ENCODE measurements around the gene PIK3R1.
A peak's percentile ranks its signal among the peaks of the same experiment; 100 is the strongest.

PIK3R1 gene

DNA sequence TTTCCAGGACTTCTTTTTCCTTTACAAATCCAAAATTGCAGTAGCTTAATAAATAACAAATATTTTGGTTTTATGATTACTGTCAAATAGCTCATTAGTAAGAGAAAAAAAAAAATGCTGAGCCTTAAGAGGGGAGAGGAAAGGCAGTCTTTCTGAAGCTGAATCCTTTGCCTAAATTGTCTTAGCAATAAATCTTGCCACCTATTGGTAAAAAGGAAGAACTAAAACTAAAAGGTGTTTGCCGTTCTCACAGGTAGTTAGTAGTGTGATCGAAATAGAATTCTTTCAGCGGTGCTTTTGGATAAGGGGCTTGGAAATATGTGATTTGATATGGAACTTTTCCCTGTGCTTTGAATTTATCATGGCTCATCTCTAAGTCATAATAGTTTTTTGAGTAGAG lies 31.2 kb downstream of the PIK3R1 start:
- peaks cover 78% of the 10 kb centered on the region for H3K4me1 Mint-ChIP-seq
- no peak for DNase-seq
- no peaks in the 10 kb centered on the region for H3K27me3 Mint-ChIP-seq
- peaks cover 14% of the 10 kb centered on the region for H3K36me3 Mint-ChIP-seq (ENCODE audit: low read depth)
- no peak overlapping the region for H3K27ac Mint-ChIP-seq
- ATAC-seq = no peak
- H3K9me3 Mint-ChIP-seq = no peaks in the 10 kb centered on the region
- no peak overlapping the region for H3K4me3 Mint-ChIP-seq

DNA sequence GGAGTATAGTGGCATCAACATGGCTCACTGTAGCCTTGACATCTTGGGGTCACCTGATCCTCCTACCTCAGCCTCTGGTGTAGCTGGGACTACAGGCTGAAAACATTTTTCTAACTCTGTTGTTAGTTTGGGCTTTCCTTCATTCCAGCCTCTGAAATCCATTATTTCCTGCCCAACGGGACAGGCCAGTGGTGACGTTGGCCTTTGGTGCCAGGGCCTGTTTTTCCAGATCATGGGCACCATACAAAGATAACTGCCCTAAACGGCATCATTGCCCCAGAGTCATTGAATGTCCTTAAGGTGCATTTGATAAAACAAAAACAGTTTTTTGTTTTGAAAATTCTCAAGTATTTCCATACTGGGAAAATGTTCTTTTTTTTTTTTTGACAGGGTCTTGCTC lies 32.1 kb downstream of the PIK3R1 start:
- H3K4me1 Mint-ChIP-seq = peaks cover 78% of the 10 kb centered on the region
- no peaks in the 10 kb centered on the region for H3K27me3 Mint-ChIP-seq
- H3K9me3 Mint-ChIP-seq = no peaks in the 10 kb centered on the region
- ATAC-seq (no peak), DNase-seq (no peak)
- no peak overlapping the region for H3K4me3 Mint-ChIP-seq
- H3K36me3 Mint-ChIP-seq (ENCODE audit: low read depth) = peaks cover 11% of the 10 kb centered on the region
- no peak overlapping the region for H3K27ac Mint-ChIP-seq

DNA sequence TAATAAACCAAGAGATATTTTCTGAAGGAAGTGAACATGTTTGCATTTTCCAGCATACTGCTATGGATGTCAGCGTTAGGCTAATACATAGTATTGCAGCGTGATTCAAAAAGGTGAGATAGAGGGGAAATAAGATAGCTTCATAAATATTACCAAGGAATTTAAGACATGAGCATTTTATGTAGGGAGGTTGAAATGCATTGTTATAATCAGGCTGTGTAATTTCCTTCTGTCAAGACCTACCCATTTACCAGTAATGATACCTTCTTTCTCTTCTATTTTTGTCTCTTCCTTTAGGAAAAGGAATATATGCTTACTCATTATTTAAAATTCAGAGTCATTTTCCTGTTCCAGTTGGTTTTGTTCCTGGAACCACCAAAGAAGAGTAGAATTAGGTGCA lies 33.3 kb downstream of the PIK3R1 start:
- peaks cover 77% of the 10 kb centered on the region for H3K4me1 Mint-ChIP-seq
- H3K27ac Mint-ChIP-seq = no peak overlapping the region
- DNase-seq (no peak), ATAC-seq (no peak)
- H3K36me3 Mint-ChIP-seq (ENCODE audit: low read depth) = peaks cover 5% of the 10 kb centered on the region
- H3K9me3 Mint-ChIP-seq = no peaks in the 10 kb centered on the region
- no peaks in the 10 kb centered on the region for H3K27me3 Mint-ChIP-seq
- no peak overlapping the region for H3K4me3 Mint-ChIP-seq

DNA sequence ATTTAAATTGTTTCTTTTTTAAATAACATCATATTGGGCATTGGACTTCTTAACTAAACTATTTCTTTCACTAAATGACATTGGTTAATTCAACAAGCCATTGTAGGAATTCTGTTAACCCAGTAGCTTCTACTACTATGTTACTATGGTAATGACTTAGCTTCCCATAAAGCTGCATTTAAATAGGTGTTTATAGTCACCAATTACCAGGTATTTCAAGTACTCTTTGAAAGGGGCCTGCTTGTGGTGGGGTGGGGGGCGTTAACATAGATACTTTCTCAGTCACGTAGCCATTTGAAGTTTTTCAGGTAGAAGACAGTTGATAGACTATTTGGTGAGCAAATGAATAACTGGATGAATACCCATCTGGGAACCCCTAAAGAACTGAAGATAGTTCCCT lies 34.0 kb downstream of the PIK3R1 start:
- Mint-ChIP-seq H3K4me3 (no peak overlapping the region), H3K27ac (no peak overlapping the region)

DNA sequence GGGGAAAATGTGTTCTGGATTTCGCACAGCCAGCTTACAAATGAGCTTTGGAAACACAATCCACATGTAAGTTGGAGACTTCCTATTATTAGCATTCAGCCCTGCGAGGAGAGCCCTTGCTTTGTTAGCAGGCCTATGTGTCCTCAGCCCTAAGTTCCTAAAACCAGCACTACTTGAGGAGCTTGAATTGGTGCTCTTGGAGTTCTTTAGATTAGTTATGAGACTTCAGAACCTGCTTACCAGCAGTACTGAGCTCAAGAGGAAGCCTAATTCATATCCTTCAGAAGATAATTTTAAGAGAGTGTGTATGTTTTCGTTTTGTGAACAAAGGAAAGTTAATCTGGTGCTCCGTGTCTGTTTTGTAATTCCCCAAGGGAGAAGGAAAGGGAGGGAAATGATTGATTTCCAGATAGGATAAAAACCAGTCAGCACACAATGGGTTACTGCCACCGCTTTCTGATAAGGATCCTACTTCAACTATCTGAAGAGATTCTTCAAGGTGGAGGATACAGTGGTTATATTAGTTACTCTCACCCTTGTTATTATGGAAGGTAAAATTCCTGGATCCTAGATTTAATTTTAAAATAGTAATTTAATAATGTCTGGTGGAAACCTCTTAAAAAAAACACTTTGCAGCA lies 35.2 kb downstream of the PIK3R1 start:
- Mint-ChIP-seq H3K4me3 (peak overlapping the region; percentile 9), H3K4me1 (peaks cover 81% of the 10 kb centered on the region), H3K27me3 (no peaks in the 10 kb centered on the region), H3K9me3 (no peaks in the 10 kb centered on the region), H3K36me3 (ENCODE audit: low read depth) (peaks cover 2% of the 10 kb centered on the region), H3K27ac (peak overlapping the region; percentile 51)
- no peak for DNase-seq
- ATAC-seq = no peak

More for the DNA sequence above, 34.0 kb downstream of the PIK3R1 start:
- ATAC-seq = no peak
- no peaks in the 10 kb centered on the region for H3K27me3 Mint-ChIP-seq
- peaks cover 79% of the 10 kb centered on the region for H3K4me1 Mint-ChIP-seq
- peaks cover 5% of the 10 kb centered on the region for H3K36me3 Mint-ChIP-seq (ENCODE audit: low read depth)
- DNase-seq = no peak
- H3K9me3 Mint-ChIP-seq = no peaks in the 10 kb centered on the region

DNA sequence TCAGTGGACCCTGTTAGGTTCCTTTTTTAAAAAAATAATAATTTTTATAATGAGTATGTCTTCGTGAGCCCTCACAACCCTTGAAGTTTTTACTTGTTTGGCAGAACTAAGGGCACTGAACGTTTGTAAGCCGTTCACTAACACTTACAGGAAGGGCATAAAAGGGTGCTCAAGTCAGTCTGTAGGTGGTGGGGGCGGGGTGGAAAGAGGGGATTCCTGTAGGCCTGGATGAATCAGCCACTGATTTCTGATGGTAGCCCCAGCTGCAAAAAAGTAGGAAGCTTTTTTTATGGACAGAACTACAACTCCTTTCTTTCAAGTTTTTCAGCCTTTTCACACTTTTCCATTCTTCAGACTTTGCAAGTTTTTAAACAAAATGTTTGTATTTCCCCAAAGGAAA lies 35.8 kb downstream of the PIK3R1 start:
- ATAC-seq (peak; percentile 74), DNase-seq (peak; percentile 72)
- Mint-ChIP-seq H3K36me3 (ENCODE audit: low read depth) (peaks cover 1% of the 10 kb centered on the region), H3K27ac (peak overlapping the region; percentile 80), H3K4me1 (peaks cover 86% of the 10 kb centered on the region), H3K9me3 (no peaks in the 10 kb centered on the region), H3K4me3 (no peak overlapping the region), H3K27me3 (no peaks in the 10 kb centered on the region)

DNA sequence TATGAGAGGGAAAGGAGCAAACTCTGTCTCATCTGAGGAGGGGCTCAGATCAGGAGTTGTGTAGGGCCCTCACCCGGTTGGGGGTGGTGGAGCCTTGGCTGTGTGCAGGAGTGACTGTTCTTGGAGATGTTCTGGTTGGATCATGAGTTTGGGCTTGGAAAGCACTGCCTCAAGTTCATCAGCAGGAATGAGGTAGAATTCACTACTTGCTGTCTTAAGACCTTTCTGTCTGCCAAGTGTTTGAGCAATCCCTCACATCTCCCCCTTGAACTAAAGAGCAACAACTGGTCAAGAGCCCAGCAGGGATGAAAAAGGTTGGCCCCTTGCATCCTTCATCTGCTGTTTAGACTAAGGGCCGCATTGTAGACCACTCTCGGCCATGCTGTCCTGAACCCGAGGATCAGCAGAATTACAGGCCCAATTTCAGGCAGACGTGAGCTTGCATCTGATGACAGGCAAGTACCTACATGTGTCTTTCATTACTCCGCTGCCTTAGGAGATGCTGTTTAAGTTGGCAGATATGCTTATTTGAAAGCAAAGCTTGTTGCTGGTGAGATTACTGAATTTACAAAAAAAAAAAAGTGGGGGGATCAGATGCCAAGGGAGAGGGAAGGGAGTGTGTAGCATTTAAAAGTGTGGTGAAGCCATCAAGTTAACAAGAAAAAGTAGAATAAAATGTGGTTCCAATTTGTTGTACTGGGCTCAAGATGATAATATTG lies 36.4 kb downstream of the PIK3R1 start:
- H3K27ac Mint-ChIP-seq = peak overlapping the region; percentile 80
- H3K9me3 Mint-ChIP-seq = no peaks in the 10 kb centered on the region
- H3K4me1 Mint-ChIP-seq = peaks cover 87% of the 10 kb centered on the region
- no peaks in the 10 kb centered on the region for H3K27me3 Mint-ChIP-seq
- peaks cover 3% of the 10 kb centered on the region for H3K36me3 Mint-ChIP-seq (ENCODE audit: low read depth)
- no peak for ATAC-seq
- no peak overlapping the region for H3K4me3 Mint-ChIP-seq
- DNase-seq = no peak

DNA sequence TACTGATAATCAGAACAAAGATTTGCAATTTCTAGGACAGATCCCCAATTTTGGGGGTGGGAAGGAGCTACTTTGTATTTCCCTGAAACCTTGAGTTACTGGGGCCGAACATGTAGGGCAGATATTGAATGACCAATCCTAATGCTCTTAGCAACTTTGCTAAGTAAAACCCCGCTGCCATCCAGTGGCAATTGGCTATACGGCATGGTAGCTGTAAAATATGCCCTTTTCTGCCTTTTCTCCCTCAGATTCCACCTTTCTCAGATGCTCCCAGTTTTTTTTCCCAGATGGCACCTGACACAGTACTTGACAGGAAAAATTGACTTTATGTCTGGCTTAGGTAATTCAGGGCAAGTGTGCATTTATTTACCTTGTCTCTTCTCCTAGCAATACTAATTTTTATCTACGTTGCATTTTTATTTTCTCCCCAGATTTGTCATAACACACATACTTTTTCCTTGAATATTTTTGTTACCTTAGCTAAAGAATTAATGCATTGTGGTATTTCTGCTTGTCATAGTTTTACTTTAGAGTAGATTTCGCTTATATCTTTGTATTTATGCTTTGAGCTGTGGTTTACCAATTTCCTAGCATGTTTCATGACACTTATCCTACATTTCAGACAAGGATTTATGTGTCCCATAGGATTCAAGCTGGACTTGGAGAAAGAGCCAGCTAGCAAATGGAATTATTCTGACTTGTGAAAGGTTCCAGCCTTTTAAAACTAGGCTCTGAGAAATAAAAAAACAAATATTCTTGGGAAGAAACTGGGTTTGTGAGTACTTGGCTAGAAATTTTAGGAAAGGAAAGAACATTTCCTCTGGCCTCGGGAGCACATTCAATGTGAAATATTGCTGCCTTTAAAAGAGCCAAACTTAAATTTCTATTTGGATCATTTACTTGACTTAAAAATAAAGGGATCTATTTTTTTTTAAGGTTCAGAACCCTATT lies 37.4 kb downstream of the PIK3R1 start:
- Mint-ChIP-seq H3K27ac (peak overlapping the region; percentile 23), H3K36me3 (ENCODE audit: low read depth) (peaks cover 7% of the 10 kb centered on the region), H3K27me3 (no peaks in the 10 kb centered on the region), H3K9me3 (no peaks in the 10 kb centered on the region), H3K4me3 (no peak overlapping the region), H3K4me1 (peaks cover 94% of the 10 kb centered on the region)
- ATAC-seq = no peak
- DNase-seq = peak; percentile 55

DNA sequence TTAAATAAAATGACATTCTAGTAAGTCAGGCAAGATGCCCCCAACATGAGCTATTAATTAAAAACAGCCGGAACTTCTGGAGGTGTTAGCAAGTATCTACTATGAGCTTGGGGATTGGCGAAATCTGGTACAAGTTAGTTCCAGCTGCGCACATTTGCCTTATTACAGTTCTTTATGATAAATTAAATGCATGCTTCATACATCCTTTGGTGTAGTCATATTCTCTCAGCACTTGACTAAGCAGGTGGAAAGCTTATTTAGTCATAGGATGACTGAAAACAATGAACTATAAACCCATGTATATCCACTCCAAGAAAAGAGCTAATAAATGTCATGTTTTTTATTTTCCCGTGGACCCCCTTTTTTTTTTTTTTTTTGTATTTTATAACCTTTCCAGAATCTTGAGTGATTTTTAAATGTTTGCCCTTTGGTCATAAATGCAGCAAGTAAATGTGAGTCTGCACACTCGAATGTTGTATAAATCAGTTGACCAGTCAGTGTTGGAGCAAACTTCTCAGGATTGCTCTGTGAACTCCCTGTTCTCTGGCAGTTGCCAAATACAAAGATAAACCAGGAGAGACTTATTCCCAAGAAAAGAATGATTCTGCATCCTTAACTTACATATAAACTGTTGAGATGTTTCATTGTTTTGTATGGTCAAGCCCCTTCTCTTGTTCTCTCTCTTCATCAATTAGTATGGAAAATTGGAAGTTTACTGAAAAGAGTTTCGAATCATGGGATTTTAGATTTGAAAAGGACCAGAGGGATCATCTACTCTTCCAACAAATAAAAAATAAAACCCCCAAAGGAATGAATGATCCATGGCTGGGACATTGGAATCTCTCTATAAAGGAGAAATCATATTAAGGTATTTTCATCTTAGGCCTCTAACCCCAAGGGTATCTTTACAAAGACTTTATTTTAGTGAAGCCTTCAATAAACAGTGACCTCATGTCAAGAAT lies 38.3 kb downstream of the PIK3R1 start:
- Mint-ChIP-seq H3K4me1 (peaks cover 95% of the 10 kb centered on the region), H3K27me3 (no peaks in the 10 kb centered on the region), H3K36me3 (ENCODE audit: low read depth) (peaks cover 9% of the 10 kb centered on the region), H3K4me3 (no peak overlapping the region), H3K9me3 (no peaks in the 10 kb centered on the region), H3K27ac (no peak overlapping the region)
- peak; percentile 39 for ATAC-seq
- DNase-seq = no peak

DNA sequence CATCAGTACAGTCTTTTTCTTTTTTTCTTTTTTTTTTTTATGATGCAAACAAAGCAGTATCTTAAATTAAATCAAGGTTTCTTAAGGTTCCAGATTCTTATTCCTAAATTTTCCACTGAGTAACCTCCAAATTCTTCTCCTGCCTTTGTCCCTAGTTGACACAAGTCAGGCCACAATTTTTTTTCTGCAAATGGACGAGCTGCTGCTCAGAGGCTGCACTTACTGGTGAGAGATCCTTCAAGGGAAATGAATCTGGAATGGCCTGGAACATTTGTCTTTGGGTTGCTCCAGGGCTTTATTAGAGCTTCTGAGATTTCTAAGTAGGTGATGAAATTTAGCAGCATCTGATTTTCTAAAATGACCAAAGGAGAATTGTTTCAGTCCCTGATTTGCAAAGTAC lies 39.3 kb downstream of the PIK3R1 start:
- Mint-ChIP-seq H3K4me1 (peaks cover 93% of the 10 kb centered on the region), H3K4me3 (no peak overlapping the region), H3K36me3 (ENCODE audit: low read depth) (peaks cover 9% of the 10 kb centered on the region), H3K27ac (peak overlapping the region; percentile 78), H3K9me3 (no peaks in the 10 kb centered on the region), H3K27me3 (no peaks in the 10 kb centered on the region)
- ATAC-seq (no peak), DNase-seq (no peak)

DNA sequence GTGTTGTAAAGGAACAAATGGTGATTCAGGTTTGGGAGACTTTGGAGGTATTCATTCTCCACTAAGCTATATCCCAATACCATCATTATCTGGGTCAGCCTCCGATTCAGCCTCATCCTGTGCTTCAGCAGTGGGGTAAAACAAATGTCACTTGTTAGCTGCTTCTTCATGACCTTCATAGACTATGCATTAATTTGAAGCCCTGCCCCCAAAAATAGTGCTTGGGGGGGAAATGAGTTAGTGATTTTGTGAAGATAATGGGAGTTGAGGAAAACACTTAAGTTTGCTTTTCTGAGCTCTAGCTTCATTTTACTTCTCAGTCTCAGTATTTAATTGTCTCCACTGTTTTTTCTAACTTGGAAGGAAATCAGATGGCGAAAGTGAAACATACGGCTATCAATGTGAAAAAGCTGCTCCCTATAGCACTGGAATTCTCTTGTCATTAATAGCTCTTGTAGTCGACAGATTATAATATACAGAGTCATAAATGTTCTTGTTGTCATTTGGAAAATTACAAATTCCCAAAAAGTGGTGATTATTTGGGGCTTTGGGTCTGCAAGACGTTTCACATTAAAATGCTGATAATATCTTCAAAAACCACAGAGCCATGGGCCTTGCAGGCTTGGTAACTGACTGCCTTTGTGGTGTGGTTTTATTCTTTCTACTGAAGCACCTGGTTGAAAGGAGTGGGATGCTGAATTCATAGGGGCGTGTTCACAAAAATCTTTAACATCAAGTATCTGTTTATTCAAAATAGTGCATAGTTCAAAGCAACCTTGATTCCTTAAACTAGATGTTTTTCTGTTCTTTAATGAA lies 40.0 kb downstream of the PIK3R1 start:
- peak; percentile 42 for ATAC-seq
- DNase-seq = no peak
- peaks cover 9% of the 10 kb centered on the region for H3K36me3 Mint-ChIP-seq (ENCODE audit: low read depth)
- no peaks in the 10 kb centered on the region for H3K27me3 Mint-ChIP-seq
- H3K27ac Mint-ChIP-seq = peak overlapping the region; percentile 78
- H3K9me3 Mint-ChIP-seq = no peaks in the 10 kb centered on the region
- H3K4me1 Mint-ChIP-seq = peaks cover 93% of the 10 kb centered on the region
- peak overlapping the region; percentile 65 for H3K4me3 Mint-ChIP-seq

DNA sequence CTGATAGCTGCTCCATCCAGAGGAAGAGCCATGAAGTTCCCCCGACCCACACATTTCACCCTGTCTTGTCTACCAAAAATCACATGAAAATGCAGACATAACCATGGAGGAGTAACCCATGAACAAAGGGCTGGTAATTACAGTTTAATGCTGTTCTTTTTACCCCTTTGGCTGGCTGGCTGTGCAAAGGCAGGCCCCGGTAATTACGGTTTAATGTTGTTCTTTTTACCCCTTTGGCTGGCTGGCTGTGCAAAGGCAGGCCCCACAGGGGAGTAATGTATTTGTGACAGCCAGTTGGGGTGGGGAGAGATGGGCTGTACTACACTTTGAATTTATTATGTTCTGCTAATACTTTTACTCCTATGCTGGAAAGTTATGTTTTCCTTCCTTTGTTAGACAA lies 41.7 kb downstream of the PIK3R1 start:
- no peak overlapping the region for H3K4me3 Mint-ChIP-seq
- no peaks in the 10 kb centered on the region for H3K27me3 Mint-ChIP-seq
- ATAC-seq (no peak), DNase-seq (no peak)
- no peaks in the 10 kb centered on the region for H3K9me3 Mint-ChIP-seq
- H3K27ac Mint-ChIP-seq = peak overlapping the region; percentile 63
- H3K4me1 Mint-ChIP-seq = peaks cover 94% of the 10 kb centered on the region
- H3K36me3 Mint-ChIP-seq (ENCODE audit: low read depth) = peaks cover 9% of the 10 kb centered on the region

DNA sequence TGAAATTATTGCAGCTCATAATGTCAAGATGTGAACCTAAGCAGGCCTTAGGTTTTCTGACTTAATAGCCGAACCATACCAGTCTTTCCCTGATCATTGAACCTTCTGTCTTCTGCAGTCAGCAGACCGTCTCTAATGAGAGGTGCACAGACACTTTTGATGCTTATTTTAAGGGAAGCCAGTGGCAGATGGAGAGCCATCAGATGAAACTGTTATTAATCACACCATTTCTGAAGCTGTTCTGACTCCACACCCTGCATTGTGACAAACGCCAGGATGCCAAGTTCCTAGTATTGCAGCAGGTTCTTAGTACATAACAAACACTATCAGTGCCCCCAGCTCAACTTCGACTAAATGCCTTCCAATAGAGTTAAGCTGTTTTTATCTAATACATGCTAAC lies 43.0 kb downstream of the PIK3R1 start:
- DNase-seq (no peak), ATAC-seq (no peak)
- Mint-ChIP-seq H3K27ac (no peak overlapping the region), H3K36me3 (ENCODE audit: low read depth) (peaks cover 9% of the 10 kb centered on the region), H3K27me3 (no peaks in the 10 kb centered on the region), H3K9me3 (no peaks in the 10 kb centered on the region), H3K4me1 (peaks cover 82% of the 10 kb centered on the region), H3K4me3 (no peak overlapping the region)

Data from activated naive CD8-positive, alpha-beta T cell treated with anti-CD3 and anti-CD28 coated beads, Interleukin-2, amount 50 U/mL, for 24 hours (primary cell).